HEK293 (cell line): ENCODE results near the gene CAPN8.

Experiments
- CTCF ChIP-seq: fragments of 450-650 bp; formaldehyde crosslinking; IDR thresholded peaks from 2 replicates; pipeline ENCODE4 v1.5.1; 2016; ENCODE audit warnings: missing biosample characterization, missing genetic modification characterization
- MZF1 ChIP-seq: fragments of 450-650 bp; formaldehyde crosslinking; IDR thresholded peaks from 2 replicates; pipeline ENCODE4 v1.5.1; 2017; ENCODE audit warnings: missing biosample characterization, missing genetic modification characterization, borderline replicate concordance
- SETDB1 ChIP-seq: IDR thresholded peaks from one replicate; pipeline ENCODE4 v1.6.1; 2017; ENCODE audit warnings: mild to moderate bottlenecking, low read length, moderate library complexity, mixed read lengths; ENCODE audit not compliant: insufficient read length
- ZNF121 ChIP-seq: fragments of 450-650 bp; formaldehyde crosslinking; IDR thresholded peaks from 2 replicates; pipeline ENCODE4 v1.5.1; 2016; ENCODE audit warnings: missing biosample characterization, missing genetic modification characterization
- ZNF248 ChIP-seq: fragments of 450-650 bp; formaldehyde crosslinking; IDR thresholded peaks from 2 replicates; pipeline ENCODE4 v1.5.1; 2017; ENCODE audit warnings: missing biosample characterization, missing genetic modification characterization
- ZNF362 ChIP-seq: fragments of 450-650 bp; formaldehyde crosslinking; IDR thresholded peaks from 2 replicates; pipeline ENCODE4 v1.5.1; 2016; ENCODE audit warnings: missing biosample characterization, missing genetic modification characterization
- ZNF416 ChIP-seq: fragments of 450-650 bp; formaldehyde crosslinking; IDR thresholded peaks from 2 replicates; pipeline ENCODE4 v1.5.1; 2016; ENCODE audit warnings: missing biosample characterization, missing genetic modification characterization
- TF ChIP-seq, protein P1 (sequence below): fragments of 450-650 bp; formaldehyde crosslinking; IDR thresholded peaks from 2 replicates; pipeline ENCODE4 v1.5.1; 2017; ENCODE audit warnings: missing biosample characterization, missing genetic modification characterization
- TF ChIP-seq, protein P2 (sequence below): fragments of 450-650 bp; formaldehyde crosslinking; IDR thresholded peaks from 2 replicates; pipeline ENCODE4 v1.5.1; 2016; ENCODE audit warnings: missing biosample characterization, missing genetic modification characterization, borderline replicate concordance

DNA sequence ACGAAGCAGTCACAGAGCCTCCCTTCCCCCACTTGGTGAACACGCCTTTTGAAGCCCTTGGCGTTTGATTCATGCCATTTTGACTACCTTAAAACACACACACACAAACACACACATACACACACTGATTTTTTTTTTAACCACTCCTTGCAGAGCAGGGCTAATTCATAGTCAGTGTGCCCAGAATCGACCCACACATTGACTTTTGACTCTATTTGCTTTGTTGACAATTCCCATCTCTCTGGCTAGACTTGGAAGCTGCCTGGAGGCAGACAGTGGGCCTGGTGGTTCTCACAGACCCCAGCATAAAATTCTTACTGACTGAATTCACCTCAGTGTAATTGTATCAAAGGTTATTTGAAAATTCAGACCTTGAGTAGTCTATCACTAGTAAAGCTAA is 30.3 kb downstream of the CAPN8 start:
- TF ChIP-seq ZNF248 (no peak), CTCF (no peak), ZNF362 (no peak), ZNF416 (no peak), ZNF121 (tag by site-specific recombination) (no peak), MZF1 (no peak), SETDB1 (no peak)
- TF ChIP-seq, protein P1, sequence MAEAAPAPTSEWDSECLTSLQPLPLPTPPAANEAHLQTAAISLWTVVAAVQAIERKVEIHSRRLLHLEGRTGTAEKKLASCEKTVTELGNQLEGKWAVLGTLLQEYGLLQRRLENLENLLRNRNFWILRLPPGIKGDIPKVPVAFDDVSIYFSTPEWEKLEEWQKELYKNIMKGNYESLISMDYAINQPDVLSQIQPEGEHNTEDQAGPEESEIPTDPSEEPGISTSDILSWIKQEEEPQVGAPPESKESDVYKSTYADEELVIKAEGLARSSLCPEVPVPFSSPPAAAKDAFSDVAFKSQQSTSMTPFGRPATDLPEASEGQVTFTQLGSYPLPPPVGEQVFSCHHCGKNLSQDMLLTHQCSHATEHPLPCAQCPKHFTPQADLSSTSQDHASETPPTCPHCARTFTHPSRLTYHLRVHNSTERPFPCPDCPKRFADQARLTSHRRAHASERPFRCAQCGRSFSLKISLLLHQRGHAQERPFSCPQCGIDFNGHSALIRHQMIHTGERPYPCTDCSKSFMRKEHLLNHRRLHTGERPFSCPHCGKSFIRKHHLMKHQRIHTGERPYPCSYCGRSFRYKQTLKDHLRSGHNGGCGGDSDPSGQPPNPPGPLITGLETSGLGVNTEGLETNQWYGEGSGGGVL (tag by site-specific recombination) = no peak
- TF ChIP-seq, protein P2, sequence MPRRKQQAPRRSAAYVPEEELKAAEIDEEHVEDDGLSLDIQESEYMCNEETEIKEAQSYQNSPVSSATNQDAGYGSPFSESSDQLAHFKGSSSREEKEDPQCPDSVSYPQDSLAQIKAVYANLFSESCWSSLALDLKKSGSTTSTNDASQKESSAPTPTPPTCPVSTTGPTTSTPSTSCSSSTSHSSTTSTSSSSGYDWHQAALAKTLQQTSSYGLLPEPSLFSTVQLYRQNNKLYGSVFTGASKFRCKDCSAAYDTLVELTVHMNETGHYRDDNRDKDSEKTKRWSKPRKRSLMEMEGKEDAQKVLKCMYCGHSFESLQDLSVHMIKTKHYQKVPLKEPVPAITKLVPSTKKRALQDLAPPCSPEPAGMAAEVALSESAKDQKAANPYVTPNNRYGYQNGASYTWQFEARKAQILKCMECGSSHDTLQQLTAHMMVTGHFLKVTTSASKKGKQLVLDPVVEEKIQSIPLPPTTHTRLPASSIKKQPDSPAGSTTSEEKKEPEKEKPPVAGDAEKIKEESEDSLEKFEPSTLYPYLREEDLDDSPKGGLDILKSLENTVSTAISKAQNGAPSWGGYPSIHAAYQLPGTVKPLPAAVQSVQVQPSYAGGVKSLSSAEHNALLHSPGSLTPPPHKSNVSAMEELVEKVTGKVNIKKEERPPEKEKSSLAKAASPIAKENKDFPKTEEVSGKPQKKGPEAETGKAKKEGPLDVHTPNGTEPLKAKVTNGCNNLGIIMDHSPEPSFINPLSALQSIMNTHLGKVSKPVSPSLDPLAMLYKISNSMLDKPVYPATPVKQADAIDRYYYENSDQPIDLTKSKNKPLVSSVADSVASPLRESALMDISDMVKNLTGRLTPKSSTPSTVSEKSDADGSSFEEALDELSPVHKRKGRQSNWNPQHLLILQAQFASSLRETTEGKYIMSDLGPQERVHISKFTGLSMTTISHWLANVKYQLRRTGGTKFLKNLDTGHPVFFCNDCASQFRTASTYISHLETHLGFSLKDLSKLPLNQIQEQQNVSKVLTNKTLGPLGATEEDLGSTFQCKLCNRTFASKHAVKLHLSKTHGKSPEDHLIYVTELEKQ (tag by site-specific recombination) = no peak
